HK-2 (cell line): Measurements from ENCODE around the gene C11orf97.
"Not testable (repeated sequence)": the region's sequence is repeated elsewhere in the genome, so short reads cannot be mapped to it uniquely, and the experiment has no call there.

Experiments
- DNase-seq: peaks from one replicate; pipeline ENCODE4 v3.0.0-alpha.2; 2018; ENCODE audit not compliant: unreplicated experiment

Gene C11orf97, protein sequence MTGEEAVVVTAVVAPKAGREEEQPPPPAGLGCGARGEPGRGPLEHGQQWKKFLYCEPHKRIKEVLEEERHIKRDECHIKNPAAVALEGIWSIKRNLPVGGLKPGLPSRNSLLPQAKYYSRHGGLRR

DNA sequence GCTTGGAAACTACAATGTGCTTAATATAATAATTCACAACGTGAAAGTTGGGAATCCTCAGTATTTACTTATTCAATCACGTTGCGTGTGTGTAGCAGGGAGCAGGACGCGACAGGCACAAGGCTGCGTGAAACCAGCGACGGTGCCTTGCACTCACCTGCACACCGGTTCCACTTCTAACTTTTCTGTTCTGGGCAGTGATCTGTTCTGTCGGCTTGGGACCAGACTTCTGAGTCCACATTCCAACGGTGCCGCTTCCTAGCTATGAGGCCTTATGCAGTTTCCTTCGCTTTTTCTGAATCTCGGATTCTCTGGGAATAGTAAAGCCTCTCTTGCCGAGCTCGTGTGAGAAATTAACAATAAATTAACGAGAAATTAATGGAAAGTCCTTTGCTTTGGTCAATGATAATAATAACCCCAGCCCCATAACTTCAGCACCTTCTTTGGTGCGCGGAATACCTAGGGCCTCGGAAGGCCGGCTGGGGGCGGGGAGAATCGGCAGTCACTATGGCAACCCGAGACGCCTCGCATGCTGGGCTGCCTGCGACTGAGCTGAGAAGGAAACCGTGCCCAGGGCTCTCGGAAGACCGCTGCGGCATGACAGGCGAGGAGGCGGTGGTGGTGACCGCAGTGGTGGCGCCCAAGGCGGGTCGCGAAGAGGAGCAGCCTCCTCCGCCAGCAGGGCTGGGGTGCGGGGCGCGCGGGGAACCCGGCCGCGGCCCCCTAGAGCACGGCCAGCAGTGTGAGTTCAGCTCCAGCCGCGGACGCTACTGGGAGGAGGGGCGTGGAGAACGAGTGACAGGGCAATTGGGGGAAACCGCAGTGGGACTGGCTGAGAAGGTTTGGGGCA is at the start of gene C11orf97:
Gene C11orf97 (plus strand): TSS at position 530 of the 850 bp plus-strand sequence. CDS start 68 bp downstream, at position 598.
- DNase-seq: peak; percentile 28

DNA sequence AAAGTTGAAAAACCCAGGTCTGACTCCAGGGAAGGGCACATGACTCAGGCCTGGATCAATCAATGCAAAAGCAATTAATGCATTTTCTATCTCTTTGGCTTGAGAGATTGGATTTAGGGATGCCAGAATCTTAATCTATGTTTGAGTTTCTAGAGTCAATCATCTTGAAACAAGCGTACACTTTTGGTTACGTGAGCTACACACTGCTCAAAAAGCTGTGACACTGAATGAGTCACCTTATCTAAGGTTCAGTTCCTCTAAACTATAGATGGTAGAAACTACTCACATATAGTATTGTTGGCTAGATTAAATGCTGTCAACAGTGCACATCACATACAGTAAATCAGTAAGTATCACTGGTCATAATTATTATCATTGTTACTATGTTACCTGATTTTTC is 42.8 kb upstream of the C11orf97 start:
- no peak for DNase-seq

DNA sequence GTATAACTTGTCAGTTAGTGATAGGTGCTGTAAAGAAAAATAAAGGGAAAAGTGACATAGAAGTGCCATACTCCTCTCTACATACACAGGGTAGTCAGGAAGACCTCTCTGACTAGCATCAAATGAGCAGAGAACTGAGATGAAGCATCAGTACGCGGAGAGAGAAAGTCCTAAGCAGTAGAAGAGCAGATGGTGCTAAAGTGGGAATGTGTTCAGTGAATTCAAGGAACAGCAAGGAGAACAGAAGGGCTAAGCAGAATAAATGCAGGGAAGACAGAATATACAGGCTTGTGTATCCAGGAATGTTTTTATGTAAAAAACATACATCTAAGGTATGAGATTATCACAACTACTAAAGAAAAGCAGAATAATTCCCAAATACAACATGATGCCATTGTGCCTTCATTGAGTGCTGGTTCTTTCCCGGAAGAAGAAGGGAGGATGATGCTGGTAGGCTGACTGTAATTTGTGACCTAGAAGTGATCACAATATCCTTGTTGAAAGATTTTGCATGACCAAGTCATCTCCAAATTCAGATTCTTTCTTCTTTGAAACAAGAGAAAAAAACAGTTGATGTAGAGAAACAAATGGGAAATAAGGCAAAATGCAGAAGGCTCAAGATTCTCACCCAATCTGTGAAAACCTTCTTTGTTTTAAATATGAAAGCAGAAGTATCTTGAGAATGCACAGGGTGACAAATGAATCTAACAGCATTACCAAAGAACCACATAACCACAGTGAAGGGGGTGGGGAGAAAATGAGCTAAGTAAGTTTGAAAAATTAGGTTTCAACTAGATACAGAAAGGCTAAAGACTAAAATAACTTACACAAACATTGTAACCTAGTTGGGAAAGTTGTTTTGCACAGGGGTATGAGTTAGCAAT is 39.1 kb upstream of the C11orf97 start:
- no peak for DNase-seq

DNA sequence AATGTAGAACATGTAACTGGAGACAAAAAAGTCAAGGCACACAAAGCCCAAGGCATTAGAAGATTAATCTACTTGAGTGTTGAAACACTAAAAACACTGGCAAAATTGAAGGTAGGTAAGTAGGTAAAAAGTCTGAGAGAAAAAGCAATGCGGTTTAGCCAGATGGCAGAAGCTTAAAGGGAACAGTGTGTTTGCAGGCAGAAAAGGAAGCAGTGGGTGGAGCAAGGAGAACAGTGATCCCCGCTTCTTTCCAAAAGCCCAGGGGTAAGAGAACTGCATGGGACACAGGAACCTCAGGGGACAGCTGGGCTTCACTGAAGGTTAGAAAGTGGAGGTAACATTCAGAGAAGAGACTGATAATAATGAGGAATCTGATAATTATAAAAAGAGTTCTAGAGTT is 34.6 kb upstream of the C11orf97 start:
- DNase-seq: no peak

DNA sequence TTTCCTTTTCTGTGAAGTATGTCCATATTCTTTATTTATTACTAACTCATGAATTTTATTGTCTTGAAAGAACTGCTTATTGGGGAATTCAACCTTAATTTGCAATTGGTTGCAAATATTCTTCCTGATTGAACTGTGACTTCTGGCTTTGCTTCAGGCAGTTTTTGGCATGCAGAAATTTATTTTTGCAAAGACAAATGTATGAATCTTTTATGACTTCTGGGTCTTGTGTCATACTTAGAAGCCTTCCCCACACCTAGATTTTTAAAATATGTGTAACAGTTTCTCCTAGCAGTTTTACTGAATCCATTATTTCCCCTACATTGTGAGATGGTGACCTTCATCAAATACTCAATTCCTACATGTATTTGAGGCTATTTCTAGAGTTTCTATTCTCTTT is 30.9 kb upstream of the C11orf97 start:
- no peak for DNase-seq

DNA sequence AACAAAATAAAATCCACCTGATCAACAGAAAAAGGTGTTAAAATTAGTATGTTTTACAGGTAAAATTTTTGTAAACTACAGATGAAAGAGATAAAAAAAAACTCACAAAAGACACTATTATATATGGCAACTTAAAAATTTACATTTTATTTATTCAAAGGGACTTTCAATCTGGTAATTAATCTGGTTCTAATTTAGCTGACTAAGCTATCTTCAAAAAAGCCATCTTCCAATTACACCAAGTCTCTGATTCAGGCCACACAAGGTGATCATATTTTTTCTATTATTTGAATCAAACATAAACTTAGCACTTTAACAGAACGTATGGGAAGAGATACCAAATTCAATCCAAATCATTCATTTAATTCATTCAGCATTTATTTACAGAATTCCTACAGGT is 26.2 kb upstream of the C11orf97 start:
- no peak for DNase-seq

DNA sequence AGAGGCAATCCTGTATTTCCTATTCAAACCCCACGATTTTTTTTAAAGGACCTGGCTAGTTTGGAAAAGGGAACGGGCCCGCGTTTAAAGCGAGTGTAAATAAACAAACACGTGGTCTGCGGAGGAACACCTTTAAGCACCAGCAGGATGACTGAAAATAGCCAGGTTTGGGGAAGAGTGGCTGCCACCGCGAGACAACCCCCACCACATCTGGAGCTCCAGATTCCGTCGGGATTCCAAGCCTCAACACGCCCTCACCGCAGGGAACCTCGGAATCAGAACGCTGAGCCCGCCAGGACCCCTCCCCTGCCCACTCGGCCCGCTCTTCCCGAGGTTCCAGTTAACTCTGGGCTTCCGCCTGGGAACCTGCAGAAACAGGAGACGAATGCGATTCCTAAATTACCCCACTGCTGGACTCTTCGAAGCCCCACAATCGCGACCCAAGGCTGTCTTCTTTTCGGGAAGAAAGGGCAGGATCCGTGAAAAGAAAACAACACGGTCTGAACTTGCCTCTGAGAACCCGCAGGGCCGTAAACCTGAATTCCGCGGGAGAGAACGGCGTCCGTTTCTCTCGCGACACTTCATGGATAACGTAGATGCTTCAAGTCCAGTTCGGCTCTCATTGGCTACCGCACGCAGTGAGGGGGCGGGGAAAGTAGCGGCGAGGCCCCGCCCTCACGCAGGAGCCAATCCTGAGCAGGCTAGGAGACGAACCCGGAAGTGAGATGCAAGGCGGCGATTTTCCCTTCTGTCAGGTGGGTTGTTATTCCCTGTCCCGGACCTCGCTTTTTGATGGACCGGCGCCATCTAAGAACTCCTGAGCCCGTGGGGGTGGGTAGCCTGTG is 18.8 kb upstream of the C11orf97 start, which contains the start of the genes ANKRD49 and MRE11:
Gene ANKRD49 (plus strand): TSS at position 704 of the 845 bp plus-strand sequence. CDS start 2,710 bp downstream, outside the sequence.
Gene MRE11 (minus strand): TSS at position 564 of the 845 bp plus-strand sequence. CDS start 1,043 bp downstream, outside the sequence.
- peak; percentile 91 for DNase-seq

DNA sequence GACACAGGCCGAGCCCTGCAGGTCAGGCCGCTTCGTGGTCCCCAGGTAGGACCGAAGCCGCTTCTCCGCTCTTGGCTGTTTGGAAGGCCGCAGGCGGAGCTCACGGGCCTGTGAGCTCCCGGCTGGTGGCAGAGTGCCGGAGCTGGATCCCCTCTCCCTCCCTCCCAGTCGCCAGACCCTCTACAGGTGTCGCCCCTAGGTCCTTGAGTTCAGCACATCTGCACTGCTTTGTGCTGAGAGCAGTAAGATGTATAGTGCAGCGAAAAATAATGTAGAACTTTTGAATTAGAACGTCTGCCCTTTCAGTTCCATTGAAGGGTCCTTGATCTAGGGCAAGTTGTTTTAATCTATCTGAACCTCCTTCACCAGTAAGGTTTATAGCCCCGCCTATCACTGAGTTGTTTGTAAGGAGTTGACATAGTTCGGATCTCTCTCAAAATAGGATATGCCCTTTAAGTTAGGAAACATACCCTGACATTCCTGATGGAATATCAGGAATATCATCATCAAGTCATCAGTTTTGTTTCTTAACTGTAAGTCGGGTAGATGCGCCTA is 18.1 kb upstream of the C11orf97 start:
- DNase-seq: no peak

DNA sequence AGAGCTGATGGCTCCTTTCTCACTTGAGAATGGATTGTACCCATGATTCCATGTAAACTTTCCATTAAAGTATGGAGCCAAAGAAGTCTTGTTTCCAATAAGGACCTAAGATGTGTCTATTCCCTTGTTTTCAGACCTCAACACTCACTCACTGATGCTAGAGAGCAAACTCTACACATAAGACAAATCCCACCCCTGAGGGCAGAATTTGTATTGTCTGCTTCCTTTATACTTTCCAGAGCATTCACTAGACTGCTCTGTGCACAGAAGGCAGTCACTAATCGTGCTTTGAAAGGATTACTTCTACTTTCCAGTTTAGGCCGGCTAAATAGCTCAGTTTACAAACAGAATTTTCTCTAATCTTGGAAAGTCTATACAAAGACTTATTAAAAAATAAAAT is 12.1 kb upstream of the C11orf97 start:
- no peak for DNase-seq

DNA sequence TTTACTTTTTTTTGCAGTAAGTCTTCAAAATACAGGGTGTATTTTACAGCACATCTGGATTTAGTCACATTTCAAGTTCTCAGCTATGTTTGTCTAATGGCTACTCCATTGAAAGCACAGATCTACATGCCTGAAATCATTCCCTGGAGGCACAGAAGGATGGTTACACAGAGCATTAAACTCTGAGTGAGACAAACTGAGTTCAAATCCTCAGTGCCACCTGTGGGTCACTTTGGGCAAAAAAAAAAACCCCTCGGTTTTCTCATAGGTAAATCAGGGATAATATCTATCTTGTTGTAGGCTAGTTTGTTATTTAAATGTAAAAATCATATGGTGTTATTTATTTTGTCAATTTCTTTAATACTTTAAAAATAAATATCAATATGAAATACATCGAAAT is 10.7 kb upstream of the C11orf97 start:
- DNase-seq: no peak

DNA sequence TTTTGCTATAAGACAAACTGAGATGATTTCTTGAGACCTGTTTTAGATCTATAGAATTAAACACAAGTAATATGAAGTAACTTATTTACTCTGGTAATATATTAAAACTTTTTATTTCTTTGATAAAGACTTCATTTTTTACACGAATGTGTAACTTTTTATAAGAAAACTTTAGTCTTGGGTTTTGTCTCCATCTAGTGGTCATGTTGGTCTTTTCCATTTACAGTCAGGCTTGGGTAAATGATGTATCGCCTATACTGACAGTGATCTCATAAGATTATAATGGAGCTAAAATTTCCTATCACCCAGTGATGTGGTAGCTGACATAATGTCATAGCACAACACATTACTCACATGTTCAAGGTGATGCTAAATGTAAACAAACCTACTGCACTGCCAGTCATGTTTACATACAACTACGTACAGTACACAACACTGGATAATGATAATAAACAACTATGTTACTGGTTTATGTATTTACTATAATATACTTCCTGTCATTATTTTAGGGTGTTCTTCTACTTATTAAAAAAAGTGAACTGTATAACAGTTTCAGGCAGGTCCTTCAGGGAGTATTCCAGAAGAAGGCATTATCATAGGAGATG is 7.5 kb upstream of the C11orf97 start:
- no peak for DNase-seq

DNA sequence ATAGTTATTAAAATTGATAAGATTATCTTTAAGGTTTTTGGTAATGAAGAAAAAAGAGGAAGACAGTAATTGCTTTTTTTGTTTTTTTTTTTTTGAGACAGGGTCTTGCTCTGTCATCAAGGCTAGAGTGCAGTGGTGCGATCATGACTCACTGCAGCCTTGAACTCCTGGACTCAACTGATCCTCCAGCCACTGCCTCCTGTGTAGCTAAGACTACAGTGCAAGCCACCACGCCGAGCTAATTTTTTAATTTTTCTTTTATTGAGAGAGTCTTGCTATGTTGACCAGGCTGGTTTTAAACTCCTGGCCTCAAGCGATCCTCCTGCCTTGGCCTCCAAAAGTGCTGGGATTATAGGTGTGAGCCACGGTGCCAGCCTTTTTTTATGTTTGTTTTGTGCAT is 5.7 kb upstream of the C11orf97 start:
- DNase-seq: not testable (repeated sequence)

DNA sequence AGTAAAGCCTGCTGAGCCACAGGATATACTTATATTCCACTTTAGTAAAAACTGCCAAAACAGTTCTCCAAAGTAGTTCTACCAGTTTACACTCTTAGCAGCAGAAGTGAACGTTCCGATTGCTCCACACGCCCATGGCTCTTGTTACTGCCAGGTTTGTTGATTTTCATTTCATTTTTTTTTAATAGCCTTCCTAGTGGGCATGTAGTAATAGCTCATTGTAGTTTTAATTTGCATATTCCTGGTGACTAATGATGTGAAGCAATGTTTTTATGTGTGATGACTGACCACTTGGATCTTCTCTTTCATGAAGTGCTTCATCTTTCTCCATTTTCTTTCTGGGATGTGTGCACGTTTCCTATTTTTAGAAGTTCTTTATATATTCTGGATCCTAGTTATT is 4.8 kb upstream of the C11orf97 start:
- DNase-seq: no peak

DNA sequence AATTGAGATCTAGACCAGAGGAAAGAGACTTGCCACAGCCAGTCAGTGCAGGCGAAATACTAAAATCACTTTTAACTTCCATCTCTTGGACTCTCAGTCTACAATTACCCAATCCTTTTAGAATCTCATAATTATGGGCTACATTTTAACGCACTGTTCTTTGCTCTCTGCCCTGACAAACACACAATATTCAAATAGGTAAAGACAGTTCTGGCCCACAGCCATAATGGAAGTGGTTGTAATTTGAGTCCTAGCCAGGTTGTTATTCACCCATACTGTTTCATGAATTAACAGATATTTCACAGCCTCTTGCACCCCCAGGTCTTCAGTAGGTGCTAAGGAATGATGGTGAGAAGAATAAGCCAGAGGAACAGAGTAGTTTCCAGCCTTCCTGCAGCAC is 830 bp downstream of the C11orf97 start:
- DNase-seq: no peak

DNA sequence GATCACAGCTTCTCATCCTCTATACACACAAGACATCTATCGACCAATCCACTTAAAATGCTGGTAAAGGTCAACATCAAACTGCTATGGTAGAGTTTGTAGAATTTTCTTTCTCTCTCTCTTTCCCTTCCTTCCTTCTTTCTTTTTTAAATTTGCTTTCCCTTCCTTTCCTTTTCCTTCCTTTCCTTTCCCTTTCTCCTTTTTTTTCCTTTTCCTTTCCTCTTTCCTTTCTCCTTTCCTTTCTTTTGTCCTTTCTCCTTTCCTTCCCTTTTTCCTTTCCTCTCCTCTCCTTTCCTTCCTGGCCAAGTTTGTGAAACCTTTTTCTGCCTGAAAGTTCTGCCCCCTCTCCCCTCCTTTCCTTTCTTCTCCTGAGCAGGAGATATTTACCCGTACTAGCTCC is 3.1 kb downstream of the C11orf97 start:
- no peak for DNase-seq

DNA sequence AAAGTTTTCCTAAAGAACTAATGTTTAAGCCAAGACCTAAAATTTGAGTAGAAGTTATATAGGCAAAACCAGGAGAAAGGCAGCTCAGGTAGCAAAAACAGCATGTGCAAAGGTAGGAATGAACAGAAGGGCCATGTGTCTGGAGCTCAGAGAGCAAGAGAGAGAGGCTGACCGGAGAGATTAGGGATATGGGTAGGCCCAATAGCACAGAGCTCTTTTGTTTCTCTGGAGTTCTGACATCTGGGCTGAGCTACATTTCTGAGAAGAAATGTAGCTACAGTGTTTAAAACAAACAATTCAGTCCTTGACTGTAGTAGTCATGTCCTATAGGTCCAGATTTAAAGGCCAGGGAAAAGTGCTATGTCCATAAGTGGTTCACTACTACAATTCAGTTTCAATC is 4.5 kb downstream of the C11orf97 start:
- DNase-seq: no peak

DNA sequence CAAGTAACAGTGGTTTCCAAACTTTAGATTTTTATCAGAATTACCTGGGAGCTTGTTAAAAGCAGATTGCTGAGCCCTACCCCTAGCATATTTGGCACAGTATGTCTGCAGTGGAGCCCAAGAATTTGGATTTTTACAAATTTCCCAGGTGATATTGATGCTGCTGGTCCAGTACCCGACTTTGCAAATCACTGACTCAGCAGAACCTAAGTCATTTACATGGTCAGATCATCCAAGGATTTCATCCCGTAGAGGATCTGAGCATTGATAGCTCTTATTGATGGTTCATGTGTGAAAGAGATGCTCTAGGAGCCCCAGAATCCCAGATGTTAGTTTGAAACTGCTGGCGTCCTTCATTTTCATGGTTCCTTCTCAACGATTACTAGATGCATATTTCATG is 6.0 kb downstream of the C11orf97 start:
- no peak for DNase-seq

DNA sequence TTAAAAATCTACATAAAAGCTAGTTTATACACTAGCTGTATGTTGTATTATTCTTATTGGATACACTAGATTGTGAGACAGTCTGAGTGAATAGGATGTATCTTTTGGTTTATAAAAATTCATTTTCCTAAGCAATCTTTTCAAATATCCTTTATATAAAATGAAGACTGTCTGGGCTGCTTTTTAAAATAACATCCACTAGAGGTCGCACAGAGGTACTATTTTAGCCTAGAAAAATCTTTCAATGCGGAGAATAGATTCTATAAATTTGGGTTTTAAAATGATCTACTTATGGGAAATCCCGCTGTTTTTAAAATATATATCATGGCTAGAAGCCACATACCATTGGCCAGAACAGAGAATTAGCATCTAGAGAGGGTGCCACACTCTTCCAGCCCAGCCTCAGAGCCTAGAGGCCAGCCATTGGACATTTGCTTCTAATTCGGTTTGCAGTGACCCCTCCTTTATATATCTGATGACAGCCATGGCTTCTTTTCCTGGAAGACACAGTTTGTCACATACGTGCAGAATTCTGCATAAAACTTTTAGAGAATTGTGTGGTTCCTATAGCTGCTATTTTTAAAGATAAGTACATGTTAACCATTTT is 7.3 kb downstream of the C11orf97 start:
- no peak for DNase-seq

DNA sequence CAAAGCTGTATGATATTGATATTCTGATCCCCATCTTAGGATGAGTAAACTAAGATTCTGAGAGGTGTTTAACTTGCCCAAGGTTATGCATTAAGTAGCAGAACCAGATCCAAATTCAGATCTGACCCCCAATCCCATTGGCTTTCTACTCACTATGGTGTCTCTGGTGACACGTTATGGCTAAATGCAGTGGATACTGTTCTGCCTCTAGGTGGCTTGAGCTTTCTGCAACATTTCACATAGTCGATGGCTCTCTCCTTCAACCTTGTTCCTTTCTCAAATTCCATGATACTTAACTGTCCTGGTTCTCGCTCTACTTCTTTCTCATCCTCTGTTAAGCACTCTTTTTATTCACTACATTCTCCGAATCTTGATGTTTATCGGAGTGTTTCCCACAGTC is 9.4 kb downstream of the C11orf97 start:
- DNase-seq: no peak

DNA sequence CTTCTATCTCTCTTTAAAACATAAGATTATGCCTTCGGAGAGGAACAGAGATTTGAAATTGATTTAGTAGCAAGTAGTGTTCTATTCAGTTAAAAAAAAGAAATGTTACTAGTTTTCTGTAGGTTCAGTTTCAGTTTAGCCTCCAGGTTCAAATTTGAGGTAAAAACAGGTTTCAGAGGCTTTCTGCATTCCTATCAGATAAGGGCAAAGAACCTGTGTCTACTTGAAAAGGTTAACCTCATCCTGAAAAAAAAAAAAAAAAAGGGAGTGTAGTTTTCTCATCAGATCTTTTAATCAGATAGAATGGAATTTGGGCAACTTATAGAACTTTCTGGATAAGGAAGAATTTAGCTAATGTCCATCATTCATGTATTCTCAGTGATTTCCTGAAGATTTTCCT is 12.1 kb downstream of the C11orf97 start:
- DNase-seq: no peak
